Ectodermal cell (in vitro differentiated cells): ENCODE measurements around the gene ETV6.

ENCODE experiments used
- H3K27ac ChIP-seq: 2 replicates; pipeline ENCODE4 v1.7.0; 2013; ENCODE audit warnings: mild to moderate bottlenecking, low read depth, low read length; ENCODE audit not compliant: insufficient read depth, poor library complexity, severe bottlenecking
- H3K27me3 ChIP-seq: 2 replicates; pipeline ENCODE4 v1.7.0; 2013; ENCODE audit warnings: mild to moderate bottlenecking, low read length; ENCODE audit not compliant: insufficient read depth, control insufficient read depth, poor library complexity, severe bottlenecking
- H3K36me3 ChIP-seq: one replicate; pipeline ENCODE4 v1.7.0; 2013; ENCODE audit warnings: low read length; ENCODE audit not compliant: control insufficient read depth, insufficient read depth
- H3K4me1 ChIP-seq: one replicate; pipeline ENCODE4 v1.7.0; 2013; ENCODE audit warnings: low read length; ENCODE audit not compliant: control insufficient read depth, insufficient read depth
- H3K4me3 ChIP-seq: 2 replicates; pipeline ENCODE4 v1.7.0; 2013; ENCODE audit warnings: low read depth, low read length, control low read depth; ENCODE audit not compliant: insufficient read depth
- H3K9me3 ChIP-seq: 2 replicates; pipeline ENCODE4 v1.7.0; 2013; ENCODE audit warnings: mild to moderate bottlenecking, low read length, moderate library complexity; ENCODE audit not compliant: control insufficient read depth
- WGBS, 2 experiments: methylation state at CpG; one replicate each; pipeline ENCODE4 v1.1.7; 2013; ENCODE audit warnings: missing lambda C conversion rate in 2 of 2; 5-methylcytosine and 5-hydroxymethylcytosine counted together

The ETV6 gene

DNA sequence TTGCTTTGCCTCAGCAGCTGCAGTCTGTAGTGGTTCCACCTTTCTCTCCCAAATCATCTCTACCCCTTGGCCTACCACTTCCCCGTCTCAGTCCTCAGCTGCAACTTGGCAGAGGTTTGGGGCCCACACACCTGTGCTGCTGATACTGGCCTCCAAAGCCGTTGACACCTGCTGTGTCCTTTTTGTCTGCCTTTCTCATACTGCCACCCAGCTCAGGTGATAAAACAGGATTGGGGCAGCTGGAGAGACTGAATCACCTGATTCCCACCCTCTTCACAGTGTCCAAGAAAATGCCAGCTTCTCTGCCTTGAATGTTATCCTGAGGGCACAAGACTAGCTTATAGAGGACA is 103.7 kb downstream of the ETV6 start:
- Histone ChIP-seq H3K27ac (no peak overlapping the region), H3K9me3 (no peaks in the 10 kb centered on the region), H3K36me3 (no peaks in the 10 kb centered on the region), H3K4me1 (peaks cover 4% of the 10 kb centered on the region), H3K27me3 (no peaks in the 10 kb centered on the region), H3K4me3 (no peak overlapping the region)
- WGBS, 2 experiments = 71 to 73% methylated on average over 2 of the region's 2 CpGs

DNA sequence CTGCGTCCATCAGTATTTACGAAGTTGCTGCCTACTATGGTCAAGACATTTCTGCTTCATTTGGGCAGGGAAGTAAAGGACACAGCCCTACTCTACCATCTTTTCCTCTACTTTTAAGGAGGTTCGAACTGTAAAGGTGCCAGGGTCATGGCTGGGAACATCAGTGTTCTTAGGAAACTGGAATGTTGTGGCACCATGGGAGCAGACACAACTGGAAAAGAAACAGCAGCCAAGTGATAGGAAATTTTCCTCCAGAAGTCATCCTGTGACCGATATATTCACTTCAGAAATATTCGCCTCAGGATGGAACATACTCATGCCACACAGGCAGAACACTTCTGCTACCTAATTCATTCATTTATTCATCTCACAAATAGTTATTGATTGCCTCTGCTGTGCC is 104.4 kb downstream of the ETV6 start:
- WGBS, 2 experiments = 92 to 96% methylated on average over 5 of the region's 5 CpGs
- Histone ChIP-seq H3K4me1 (peaks cover 11% of the 10 kb centered on the region), H3K9me3 (no peaks in the 10 kb centered on the region), H3K27ac (no peak overlapping the region), H3K36me3 (no peaks in the 10 kb centered on the region), H3K4me3 (no peak overlapping the region), H3K27me3 (no peaks in the 10 kb centered on the region)

DNA sequence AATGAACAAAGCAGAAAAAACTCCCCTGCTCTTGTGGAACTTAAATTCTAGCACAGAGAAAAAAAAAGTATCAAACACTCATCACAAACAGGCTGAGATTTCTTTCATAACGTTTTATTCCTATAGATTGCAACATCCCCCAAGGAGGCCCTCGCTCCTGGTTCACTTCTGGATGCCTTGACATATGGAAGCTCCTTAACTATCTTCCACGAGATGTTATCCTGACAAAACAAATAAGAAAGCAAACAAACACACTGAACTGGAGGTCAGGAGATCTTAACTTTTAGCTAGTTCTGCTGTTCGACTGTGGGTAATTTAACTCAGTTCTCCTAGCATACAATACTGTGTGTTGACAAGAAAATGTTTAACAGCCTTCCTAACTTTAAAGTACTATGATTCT is 104.8 kb downstream of the ETV6 start:
- H3K9me3 ChIP-seq = no peaks in the 10 kb centered on the region
- H3K4me3 ChIP-seq = no peak overlapping the region
- H3K4me1 ChIP-seq = peaks cover 14% of the 10 kb centered on the region
- no peaks in the 10 kb centered on the region for H3K27me3 ChIP-seq
- H3K27ac ChIP-seq = no peak overlapping the region
- 89 to 93% methylated on average over 4 of the region's 4 CpGs for WGBS, 2 experiments
- no peaks in the 10 kb centered on the region for H3K36me3 ChIP-seq

DNA sequence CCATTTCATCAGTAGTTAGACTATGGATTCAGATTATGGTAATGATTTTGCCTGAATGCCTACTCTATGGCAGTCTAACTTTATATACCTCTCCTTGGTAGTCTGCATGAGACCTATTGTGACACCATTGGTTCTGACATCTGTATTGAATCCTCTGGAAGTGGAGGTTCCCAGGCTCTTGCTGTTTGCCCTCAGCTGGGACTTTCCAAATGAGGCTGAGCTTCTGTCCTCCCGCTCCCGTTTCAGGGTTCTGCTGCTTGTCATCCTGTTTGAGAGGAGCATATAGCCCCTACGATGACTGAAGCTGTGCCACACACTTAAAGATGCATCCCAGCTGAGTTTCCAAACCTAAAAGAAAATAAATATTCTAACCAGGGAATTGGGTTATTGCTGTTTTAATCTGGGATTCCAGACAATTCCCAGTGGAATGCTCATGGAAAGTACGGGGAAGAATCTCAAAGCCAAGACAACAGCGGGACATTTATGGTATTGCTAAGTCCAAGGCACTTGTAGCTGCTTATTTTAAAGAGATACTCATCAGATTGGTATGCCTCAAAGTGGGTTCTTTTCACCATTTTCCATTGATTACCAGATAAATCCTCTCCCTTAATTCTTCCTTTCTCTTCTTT is 105.9 kb downstream of the ETV6 start:
- 76 to 80% methylated on average over 5 of the region's 5 CpGs for WGBS, 2 experiments
- Histone ChIP-seq H3K9me3 (no peaks in the 10 kb centered on the region), H3K36me3 (no peaks in the 10 kb centered on the region), H3K4me1 (peaks cover 16% of the 10 kb centered on the region), H3K27ac (no peak overlapping the region), H3K27me3 (no peaks in the 10 kb centered on the region), H3K4me3 (no peak overlapping the region)

DNA sequence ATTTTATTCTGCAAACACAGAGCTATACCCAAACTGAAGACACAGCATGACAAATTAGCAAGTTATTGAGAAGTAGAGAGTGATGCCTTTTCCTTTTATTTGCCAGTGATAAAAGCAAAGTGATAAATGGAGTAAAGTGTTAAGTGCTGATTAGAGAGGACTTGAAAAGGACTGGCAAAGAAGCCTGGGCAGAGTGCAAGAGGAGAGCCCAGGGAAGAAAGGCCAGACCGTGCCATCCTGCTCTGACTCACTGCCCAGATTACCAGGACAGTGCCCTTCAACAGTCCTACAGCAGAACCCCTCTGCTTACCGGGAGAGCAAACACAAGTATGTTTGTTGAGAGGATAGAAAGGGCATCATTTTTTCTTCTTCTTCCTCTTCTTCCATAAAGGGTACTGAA is 106.5 kb downstream of the ETV6 start:
- no peak overlapping the region for H3K27ac ChIP-seq

DNA sequence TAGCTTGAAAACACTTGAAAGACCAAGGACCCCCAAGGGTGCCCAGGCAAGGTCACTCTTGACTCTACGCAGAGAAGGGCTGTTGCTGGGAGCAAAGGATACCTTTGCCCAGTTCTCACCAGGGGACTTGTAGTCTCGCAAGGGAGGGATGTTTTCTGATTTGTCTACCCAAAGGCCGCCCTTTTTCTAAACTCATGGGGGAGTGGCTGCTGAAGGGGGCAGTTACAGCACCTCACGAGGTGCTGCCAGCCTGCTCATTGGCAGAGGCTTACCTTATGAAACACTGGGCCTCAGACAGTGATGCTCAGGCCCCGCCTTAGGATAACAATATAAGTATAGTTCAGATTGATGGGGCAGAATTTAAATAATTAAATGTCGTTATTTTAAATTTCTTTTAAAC is 107.0 kb downstream of the ETV6 start:
- Histone ChIP-seq H3K4me3 (no peak overlapping the region), H3K4me1 (peaks cover 16% of the 10 kb centered on the region), H3K27ac (no peak overlapping the region), H3K27me3 (no peaks in the 10 kb centered on the region), H3K36me3 (no peaks in the 10 kb centered on the region), H3K9me3 (no peaks in the 10 kb centered on the region)
- WGBS, 2 experiments = 88 to 92% methylated on average over 6 of the region's 6 CpGs

More for the DNA sequence above, 106.5 kb downstream of the ETV6 start:
- peaks cover 16% of the 10 kb centered on the region for H3K4me1 ChIP-seq
- no peak overlapping the region for H3K4me3 ChIP-seq
- no peaks in the 10 kb centered on the region for H3K36me3 ChIP-seq
- no peaks in the 10 kb centered on the region for H3K27me3 ChIP-seq
- 72 to 98% methylated on average over 1 to 2 of the region's 2 CpGs for WGBS, 2 experiments
- H3K9me3 ChIP-seq = no peaks in the 10 kb centered on the region

DNA sequence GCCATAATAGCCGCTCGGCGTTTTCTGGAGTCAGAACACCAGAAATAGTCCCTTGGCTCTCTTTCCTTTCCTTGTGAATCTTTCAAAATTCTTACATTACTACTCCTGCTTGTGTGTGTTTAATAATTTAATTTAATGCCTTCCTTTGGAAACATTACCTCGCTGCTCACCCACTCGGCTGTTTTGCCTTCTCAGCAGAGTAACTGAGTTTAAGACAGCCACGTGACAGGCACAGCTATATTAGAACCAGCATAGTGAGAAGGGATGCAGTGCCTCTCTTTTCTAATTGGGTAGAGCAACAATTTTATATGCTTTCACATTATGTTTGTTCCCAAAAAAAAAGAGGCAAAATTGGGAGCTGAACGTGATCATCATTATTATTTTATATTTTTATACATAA is 107.6 kb downstream of the ETV6 start:
- H3K9me3 ChIP-seq = no peaks in the 10 kb centered on the region
- H3K4me3 ChIP-seq = no peak overlapping the region
- peaks cover 15% of the 10 kb centered on the region for H3K4me1 ChIP-seq
- H3K27ac ChIP-seq = no peak overlapping the region
- no peaks in the 10 kb centered on the region for H3K27me3 ChIP-seq
- 96 to 98% methylated on average over 3 to 6 of the region's 7 CpGs for WGBS, 2 experiments
- H3K36me3 ChIP-seq = no peaks in the 10 kb centered on the region

DNA sequence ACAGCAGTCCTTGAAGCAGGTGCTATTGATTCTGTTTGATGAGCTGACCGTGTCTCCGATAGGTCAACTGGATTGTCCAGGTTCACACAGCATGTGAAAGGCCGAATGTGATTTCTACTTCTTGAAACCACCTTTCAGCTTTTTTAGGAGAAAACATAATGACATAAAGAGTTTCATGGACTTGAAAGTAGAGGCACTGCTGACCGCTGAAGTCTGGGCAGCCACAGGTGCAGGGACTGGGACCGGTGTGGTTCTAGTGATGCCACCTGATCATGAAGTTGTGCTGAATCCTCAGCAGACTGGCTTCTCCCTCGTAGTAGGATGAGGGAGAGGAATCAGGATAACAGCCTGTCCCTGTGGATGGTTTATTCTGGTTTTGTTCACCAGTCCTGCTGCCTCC is 108.1 kb downstream of the ETV6 start:
- Histone ChIP-seq H3K36me3 (no peaks in the 10 kb centered on the region), H3K27ac (no peak overlapping the region), H3K27me3 (no peaks in the 10 kb centered on the region), H3K4me3 (no peak overlapping the region), H3K9me3 (no peaks in the 10 kb centered on the region), H3K4me1 (peaks cover 12% of the 10 kb centered on the region)
- WGBS, 2 experiments = 94 to 96% methylated on average over 6 of the region's 6 CpGs

DNA sequence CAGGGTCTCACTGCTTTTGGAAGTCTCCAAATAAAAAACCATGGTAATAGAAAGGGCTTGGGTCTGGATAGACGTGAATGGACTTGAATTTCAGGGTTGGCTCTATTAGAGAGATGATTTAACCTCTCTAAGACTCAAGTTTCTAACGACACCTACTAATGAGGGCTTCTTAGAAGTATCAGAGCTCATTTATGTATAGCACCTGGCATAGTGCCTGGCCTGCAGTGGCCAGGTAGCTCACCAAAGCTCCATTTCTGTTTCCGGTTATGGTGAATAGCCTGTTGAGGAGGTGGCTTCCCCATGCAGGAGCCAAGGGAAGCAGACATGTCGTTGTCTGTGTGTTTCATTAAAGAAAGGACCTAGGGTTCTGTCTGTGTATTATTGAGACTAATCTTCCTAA is 108.6 kb downstream of the ETV6 start:
- no peaks in the 10 kb centered on the region for H3K36me3 ChIP-seq
- no peaks in the 10 kb centered on the region for H3K9me3 ChIP-seq
- H3K4me1 ChIP-seq = peaks cover 12% of the 10 kb centered on the region
- WGBS, 2 experiments = 89 to 96% methylated on average over 4 of the region's 4 CpGs
- H3K4me3 ChIP-seq = no peak overlapping the region
- no peak overlapping the region for H3K27ac ChIP-seq
- H3K27me3 ChIP-seq = no peaks in the 10 kb centered on the region

DNA sequence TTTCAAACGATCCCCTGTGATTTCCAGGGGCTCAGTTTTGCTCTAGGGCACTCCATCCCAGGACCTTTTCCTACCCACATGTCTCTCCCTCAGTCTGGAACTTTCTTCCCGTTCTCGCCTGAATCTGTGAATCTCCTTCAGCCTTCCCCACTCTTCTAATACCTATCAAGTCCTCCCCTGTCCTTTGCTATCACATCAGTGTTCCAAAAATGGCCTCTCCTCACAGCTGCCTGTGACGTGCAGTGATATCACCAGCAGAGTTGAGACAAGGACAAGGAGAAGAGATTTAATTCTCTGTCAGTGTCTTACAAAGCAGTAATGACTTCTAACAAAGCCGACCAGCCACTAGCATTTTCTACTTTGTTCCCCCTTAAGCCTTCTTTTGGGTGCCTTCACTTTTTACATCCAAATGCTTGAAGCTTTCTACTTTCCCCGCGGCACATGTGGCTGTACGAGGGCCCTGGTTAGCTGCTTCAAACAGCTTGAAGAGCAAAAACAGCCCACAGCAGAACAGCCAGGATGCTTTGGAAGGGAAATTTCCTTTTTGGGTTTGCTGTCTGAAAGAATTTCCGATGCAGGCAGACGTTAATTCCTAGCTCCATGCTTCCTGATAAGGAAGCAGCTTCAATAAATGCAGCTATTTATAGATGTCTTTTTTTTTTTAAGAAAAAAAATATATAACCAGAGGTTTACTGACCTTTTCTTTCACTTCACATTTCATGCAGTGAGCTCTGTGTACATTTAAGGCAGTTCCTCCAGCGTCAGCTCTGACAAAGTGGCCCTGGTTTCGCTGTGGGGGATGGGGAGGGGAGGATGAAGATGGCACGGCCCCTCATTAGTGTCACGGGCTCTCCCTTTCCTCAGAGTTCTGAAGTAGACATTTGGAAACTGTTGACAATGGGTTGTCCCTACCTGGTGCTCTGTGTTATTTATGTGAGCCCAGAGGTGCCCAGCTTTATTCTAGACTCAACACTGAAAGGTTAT is 109.3 kb downstream of the ETV6 start:
- no peaks in the 10 kb centered on the region for H3K9me3 ChIP-seq

More for the DNA sequence above, 109.3 kb downstream of the ETV6 start:
- Histone ChIP-seq H3K27ac (no peak overlapping the region), H3K4me3 (no peak overlapping the region), H3K4me1 (peaks cover 12% of the 10 kb centered on the region), H3K36me3 (no peaks in the 10 kb centered on the region), H3K27me3 (no peaks in the 10 kb centered on the region)
- WGBS, 2 experiments = 77 to 79% methylated on average over 14 of the region's 14 CpGs
